ENCODE data around the gene MBNL2.

The MBNL2 gene

DNA sequence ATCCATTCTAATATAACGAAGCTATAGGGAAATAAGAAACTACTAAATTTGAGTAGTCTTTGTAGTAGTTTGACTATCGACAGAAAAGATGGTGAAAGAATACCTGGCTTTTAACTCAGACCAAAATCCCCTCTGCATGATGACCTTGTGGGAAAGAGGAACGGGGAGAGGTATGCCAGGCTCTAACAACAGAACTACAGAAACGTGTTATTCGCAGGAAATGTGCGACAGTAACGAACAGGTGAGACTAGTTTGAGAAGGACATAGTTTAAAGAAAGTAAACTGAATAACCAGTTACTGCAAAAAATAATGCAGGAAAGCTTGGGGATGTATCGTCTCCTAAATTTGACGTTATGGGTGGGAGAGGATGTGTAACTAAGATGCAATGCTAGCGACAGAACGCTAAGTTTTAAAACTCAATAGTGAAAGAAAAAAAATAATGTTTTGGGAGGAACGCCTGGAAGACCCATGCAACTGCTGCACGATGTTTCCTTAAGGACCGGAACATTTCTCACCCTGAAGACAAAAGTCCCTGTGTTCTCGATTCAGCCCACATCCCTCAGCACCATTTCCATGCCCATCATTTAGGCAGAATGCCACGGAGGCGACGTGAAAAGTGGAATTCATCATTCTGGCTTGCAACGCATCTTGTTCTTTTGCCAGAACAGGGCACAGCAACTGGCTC is 210.2 kb downstream of the MBNL2 start:
- FAIRE-seq = no peak

DNA sequence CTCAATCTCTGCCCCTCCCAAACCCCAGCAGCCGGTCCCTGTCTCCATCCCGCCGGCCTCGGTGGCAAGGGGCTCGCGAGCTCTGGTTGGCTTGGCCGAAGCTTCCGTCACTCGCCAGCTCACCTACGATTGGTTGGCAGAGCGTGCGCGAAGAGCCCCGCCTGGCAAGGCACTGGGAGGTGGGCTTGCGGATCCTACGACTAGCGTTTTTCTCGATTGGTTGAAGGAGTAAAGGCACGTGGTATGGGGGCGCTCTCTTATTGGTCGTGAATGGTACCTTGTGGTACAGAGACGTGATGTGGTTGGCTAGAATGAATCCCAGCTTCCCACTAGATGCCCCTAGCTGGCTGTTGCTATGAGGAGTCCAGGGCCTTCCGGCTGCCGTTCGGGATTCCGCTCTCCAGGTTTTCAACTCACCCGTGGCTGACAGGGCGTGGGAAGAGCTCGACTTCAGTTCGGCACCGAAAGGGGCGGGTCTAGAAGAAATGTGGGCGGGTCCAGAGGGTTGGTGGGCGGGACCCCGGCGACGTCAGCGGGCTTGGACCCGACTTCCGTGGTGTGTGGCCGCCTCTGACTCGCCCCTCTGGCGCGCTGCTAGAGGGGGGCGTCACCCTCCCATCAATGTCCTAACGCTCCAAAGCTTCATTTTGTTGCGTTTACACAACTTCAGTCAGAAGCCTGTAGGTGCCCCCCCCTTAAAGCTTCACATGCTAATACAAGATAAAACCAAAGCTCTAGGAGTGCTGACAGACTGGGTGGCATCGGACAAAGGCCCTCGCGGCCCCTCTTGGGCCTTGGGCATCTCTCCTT is 211.0 kb downstream of the MBNL2 start:
- FAIRE-seq = peak; percentile 99

- FAIRE-seq = no peak
Measured at GRCh38 chr13:97433727-97434396, 211.7 kb downstream of the MBNL2 start, which contains the start of gene RAP2A. Gene RAP2A, plus strand, starts transcription at chr13:97434169. Its CDS starts 302 bp downstream, at chr13:97434471.

DNA sequence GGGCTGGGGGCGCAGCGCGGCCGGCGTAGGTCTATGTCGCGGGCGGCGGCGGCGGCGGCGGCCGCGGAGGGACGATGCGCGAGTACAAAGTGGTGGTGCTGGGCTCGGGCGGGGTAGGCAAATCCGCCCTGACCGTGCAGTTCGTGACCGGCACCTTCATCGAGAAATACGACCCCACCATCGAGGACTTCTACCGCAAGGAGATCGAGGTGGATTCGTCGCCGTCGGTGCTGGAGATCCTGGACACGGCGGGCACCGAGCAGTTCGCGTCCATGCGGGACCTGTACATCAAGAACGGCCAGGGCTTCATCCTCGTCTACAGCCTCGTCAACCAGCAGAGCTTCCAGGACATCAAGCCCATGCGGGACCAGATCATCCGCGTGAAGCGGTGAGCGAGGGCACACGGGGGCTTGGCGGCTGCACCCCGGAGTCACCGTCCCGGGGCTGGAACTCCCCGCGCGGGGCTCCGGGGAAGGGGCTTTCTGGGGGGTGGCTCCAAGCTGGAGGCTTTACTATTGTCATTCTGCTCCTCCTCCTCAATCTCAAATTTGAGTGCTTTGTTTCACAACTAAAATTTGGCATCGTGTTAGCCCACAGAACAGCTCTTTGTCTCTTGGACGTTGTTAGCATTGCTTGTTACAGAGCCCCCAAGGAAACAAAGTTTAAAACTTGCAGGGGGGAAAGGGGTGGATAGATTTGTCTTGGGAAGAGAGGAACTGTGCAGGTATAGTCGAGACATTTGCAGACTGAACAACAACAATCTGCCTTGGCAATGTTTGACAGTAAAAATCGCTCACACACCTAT is 212.5 kb downstream of the MBNL2 start:
- FAIRE-seq = no peak

DNA sequence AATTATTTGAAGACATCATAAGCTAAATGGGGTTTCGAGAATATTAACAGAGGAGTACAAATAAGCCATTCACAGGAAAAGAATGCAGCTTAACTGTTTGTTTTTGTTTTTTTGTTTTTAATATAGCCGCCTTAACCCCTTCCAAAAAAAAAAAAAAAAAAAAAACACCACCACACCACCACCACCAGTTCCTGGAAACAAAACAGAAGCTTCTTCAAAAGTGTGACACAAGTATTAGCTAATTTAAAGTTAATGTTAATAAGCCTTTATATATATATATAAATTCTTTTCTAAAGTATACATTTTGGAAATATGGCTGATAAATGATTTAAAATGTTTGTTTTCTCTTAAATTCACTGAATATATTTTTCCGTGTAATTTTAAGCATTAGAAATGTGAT is 213.2 kb downstream of the MBNL2 start:
- FAIRE-seq = no peak

DNA sequence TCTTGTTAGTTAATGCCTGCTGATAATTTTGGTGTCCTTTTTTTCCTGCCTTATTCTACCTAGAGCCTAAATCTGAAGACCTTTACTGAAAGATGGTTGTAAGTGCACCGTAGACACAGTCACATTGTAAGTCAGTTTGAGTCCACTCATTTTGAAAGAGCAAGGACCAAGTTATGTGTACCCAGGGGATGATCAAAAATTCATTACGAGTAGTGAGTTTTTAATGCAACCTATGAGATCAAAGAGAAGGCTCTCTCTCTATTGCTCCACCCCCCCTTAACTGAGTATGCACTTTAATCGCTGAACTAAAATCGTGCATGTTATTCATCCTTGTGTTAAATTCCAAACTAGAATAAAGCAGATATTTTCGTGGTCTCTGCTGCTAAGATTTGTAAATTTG is 213.7 kb downstream of the MBNL2 start:
- FAIRE-seq = no peak

DNA sequence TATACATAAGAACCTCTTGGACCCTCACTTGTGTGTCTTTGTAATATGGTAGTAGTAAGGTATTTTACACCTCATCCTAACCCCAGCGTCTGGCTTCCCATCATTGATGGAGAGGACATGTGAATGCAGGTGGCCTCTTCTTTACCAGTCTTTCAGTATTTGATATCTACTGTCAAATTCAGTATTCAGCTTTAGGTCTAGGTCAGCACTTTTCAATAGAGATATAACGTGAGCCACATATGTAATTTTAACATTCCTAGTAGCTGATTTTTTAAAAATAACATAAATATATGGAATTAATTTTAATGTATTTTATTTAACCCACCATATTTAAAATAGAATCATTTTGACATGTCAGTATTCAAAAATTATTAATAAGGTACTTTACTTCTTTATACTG is 214.7 kb downstream of the MBNL2 start:
- peak; percentile 3 for FAIRE-seq

DNA sequence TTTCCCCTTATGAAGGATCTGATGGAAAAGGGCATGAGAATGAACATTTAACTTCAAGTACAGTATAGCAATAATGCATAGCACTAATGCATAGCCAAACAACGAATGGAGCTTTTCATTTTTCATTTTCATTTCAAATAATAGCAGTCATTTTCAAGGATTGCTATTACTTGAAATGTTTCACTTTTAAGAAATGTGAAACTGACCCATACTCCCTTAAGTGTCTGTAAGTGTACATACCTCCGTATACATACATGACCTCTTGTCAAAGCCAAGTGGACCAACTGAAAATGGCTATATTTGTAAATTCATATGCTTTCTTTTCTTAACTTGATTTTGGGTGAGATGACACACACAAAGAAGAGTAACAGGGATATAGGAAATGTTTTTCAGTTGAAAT is 215.6 kb downstream of the MBNL2 start:
- no peak for FAIRE-seq

DNA sequence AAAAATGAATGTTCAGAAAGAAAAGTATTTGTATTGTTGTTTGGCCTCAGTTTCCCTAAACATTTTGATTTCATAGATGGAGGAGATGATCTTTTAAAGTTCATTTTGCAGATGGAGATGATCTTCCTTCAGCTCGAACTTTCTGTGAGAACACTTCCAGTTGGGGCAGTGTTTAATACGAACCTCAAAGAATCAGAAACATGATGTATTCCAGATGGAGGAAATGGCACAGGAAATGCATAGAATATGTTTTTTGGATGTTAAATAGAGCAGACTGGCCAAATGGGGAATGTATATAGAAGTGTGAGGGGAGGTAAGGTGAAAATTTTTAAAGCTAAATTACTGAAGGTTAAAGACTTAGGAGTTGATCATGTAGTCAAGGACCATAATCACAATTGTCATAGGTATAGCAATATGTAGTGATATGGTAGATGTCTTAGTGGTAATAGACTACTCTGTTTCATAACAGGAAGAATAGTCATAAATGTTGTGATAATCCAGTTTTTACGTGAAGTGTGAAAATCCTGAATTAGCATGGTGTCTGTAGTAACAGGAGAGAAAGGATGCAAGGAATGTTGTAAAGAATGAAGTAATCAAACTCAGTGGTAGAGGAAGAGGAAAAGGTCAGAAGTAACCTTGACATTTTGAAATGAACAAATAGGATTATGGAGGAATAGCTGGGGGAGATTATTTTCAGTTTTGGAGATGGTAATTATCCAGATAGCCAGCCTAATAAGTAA is 216.9 kb downstream of the MBNL2 start:
- no peak for FAIRE-seq

DNA sequence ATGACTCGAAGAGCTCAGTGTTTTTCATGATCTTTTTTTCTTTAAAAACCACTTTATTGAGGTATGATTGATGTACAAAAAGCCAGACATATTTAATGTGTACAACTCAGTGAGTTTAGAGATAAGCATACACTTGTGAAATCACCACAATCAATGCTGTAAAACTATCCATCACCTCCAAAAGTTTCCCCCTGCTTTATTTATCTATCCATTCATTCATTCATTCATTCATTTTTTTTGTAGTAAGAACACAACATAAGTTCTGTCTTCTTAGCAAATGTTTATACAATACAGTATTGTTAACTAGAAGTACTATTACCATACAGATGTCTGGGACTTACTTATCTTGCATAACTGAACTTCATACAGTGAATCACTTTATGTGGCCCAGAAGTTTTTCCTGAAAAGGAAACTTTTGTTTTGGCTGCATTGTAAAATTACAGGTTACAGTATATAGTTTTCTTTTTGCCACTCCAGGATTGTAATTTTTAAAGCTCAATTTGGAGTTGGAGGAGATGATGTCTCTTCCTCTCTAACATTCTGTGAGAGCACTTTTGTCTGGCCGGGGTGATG is 218.6 kb downstream of the MBNL2 start:
- FAIRE-seq = peak; percentile 43

GRCh38 chr13:97441368-97441767 is 219.2 kb downstream of the MBNL2 start:
- FAIRE-seq = no peak
